GM19025 (cell line): ENCODE results near the gene MVK.

Experiments
- ATAC-seq: cut with Tn5 transposase; IDR thresholded peaks from one replicate; pipeline ENCODE4 v1.9.1; 2021; ENCODE audit warnings: mild to moderate bottlenecking, low read depth, moderate library complexity; ENCODE audit not compliant: unreplicated experiment

The MVK gene

DNA sequence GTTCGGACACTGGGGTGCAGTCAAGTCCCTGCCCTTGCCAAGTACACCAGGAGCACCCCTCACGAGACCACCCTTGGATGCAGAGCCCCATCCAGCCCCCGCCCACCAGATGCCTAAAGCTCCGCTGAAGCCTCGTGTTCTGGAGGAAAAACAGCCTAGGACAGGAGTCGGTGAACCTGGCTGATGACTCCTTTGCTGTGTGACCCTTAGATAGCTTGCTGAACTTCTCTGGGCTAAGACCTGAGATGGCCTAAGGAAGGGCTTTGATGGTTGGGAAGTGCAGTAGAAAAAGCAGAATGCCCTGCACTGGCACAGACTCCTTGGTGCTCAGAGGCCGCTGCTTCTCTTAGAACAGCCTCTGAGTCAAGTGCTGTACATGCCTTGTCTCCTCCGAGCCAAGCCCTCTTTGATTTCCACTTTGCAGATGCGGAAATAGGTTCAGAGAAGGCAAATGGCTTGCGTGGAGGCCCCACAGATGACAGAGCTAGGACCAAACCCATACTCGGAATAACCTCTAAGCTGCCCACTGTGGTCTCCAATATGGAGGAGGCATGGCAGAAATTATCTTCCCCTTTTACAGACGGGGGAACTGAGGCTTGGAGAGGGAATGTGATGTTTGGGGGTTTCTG lies 52.3 kb downstream of the MVK start:
- ATAC-seq, result no peak

DNA sequence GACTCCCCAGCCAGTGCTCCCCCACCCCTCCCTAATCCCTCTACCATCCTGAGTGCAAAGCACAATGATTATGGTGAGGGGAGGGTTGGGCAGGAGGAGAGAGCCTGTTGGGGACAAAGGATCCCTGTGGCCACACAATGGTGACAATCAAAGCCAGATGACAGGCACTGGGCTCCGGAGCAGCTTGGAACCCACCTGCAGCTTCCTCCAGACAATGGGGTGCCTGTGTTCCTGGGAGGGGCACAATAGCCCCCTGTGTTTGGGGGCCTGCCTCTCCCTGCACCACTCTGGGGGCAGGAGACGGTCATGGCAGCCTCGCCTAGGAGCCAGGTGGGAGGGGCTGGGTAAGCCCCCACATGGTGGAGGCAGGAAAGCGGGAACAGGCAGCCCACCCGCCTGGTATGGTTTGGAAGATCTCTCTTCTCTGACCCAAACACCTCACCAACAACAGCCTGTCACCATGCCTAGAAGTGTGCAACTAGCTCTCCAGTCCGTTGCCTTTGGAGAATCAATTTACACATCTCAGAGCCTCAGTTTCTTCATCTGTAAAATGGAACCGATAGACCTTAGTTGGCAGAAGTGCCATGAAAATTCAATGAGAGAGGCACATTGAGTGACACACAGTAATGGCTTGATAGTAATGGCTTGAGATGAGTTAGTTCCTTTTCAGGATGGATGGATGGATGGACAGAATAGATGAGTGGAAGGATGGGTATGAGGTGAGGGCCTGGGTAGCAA lies 53.0 kb downstream of the MVK start:
- ATAC-seq, result no peak

DNA sequence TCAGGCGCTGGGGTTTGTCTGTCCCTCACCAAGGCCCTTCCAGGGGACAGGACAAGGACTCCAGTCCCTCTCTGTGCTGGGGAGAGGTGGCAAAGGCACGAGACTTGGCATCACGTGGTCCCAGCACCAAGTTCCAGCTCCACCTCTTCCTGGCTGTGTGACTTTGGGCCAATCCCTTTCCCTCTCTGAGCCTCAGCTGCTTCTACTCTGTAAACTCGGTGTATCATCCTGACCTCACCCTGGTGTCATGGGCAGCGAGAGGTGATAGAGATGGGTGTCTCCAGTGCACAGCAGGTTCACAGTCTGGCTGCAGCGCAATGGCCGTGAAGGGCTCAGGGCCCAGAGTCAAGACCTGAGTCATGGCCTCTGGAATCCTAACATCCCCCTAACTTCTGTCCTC lies 54.0 kb downstream of the MVK start:
- no peak for ATAC-seq

DNA sequence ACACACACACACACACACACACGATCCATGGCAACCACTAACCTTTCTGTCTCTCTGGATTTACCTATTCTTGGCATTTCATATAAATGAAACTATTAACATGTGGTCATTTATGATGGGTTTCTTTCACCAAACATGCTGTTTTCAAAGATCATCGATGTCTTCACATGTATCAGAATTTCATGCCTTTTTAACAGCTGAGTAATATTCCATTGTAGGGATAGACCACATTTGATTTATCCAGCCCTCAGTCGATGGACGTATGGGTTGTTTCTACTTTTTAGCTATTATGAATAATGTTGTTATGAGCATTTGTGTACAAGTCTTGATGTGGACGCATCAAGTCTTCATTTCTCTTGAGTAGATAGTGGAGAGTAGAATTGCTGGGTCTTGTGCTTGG lies 56.5 kb downstream of the MVK start:
- ATAC-seq, result no peak

DNA sequence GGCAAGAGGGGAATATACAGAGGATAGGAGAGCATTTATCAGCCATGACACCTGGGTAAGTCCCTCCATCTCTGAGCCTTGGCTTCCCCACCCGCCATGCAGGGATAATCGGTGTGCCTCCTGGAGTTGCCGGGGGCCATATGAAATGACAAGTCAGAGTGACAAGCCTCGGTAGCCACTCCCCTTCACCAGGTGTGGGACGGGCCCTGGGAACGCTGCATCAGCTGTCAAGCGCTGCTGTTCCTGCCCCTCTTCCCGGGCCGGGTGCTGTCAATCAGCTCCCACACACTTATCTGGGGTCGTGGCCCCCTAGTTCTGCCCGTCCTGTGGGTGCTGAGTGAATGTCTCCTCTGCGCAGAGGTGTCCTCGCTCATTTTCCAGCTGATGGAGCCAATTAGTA lies 57.2 kb downstream of the MVK start:
- ATAC-seq, result no peak

DNA sequence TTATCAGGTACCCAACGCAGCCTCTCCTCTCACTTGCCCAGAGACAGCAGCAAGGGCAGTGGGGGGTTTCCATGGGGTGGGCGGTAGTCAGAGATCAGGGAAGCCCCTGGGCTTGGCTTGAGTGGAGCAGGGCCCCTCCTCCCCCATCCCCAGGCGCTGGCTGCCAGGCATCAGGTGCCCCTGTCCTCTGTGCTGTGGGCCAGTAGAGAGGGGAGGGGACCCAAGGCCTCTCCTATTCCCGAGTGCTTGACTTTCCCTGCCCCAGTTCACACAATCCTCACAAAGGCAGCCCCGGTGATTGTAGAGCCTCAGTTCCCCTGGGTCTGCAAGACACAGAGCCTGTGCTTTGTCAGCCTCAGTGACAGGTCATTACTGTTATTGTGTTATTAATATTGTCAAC lies 57.7 kb downstream of the MVK start:
- ATAC-seq, result no peak

DNA sequence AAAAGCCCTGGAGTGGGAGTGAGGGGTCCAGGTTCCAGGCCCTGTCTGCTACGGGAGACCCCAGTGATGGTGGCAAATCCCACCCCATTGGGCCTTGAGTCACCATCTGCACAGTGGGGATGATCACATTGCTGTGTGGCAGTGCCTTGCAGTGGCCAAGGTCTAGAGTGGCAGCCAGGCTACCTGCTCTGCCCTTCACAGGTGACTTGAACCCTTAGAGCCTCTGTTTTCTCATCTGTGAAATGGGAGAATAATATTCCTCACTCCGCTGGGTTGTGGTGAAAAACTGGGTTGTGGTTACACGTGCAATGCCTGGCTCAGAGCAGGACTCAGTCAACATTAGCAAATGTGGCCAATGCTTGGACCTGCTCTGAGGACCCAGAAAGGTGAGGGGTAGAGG lies 58.2 kb downstream of the MVK start:
- ATAC-seq, result no peak

DNA sequence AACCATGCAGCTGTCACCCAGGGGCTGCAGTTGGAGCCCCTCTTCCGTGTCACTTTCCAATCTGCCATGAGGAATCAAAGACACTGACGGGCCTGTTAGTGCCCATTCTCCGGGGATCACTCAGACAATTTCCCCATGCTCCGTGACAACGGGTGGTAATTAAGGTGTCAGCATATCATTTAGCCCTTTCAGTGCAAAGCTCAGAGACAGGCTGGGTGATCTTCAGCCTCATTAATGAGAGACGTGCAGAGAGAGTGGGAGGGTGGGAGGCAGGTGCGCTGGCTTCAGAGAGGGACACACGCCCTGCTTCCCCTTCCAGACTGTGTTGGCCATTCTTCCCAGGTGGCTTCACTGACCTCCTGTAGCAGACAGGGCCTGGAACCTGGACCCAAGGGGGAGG lies 58.7 kb downstream of the MVK start:
- no peak for ATAC-seq

DNA sequence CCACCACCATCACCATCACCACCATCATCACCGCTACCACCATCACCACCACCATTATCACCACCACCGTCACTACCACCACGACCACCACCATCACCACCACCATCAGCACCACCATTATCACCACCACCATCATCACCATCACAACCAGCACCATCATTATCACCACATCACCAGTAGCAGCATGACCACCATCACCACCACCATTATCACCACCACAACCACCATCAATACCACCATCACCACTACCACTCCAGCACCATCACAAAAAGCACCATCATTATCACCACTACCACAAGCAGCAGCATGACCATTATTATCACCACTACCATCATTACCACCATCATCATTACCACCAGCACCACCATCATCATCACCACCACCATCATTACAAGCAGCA lies 62.1 kb downstream of the MVK start:
- ATAC-seq, result no peak

DNA sequence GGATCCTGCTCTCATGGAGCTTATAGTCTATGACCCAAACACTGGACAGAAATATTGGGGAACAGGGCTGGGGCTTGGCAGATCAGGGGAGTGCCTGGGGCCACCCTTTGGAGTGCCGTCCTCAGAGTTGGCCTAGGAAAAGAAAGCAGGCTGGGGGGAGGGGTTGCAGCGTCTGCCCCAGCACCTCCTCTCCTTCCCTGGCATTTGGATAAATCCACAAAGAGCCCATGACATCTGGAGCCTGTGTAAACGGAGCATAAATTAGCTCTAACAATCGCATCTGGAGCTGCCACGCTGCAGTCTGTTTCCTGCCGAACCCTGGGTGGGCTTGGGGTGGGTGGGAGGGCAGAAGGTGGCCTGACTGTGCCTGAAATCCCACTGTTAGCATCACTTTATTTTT lies 63.8 kb downstream of the MVK start:
- no peak for ATAC-seq

DNA sequence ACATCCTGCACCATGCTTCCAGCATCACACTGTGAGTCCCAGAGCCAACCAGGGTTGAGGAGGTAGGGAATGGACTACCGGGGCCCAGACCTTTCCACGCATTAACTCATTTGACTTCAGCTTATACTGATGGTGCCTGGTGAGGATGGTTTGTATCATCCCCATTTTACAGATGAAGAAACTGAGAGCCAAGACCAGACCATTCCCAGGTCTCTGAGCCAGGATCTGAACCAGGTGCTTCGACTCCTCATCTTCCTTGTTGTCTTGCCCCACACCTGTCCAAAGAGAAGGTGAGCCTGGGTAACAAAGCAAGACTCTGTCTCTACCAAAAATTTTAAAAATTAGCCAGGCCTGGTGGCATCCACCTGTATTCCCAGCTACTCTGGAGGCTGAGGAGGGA lies 64.4 kb downstream of the MVK start:
- ATAC-seq, result no peak

DNA sequence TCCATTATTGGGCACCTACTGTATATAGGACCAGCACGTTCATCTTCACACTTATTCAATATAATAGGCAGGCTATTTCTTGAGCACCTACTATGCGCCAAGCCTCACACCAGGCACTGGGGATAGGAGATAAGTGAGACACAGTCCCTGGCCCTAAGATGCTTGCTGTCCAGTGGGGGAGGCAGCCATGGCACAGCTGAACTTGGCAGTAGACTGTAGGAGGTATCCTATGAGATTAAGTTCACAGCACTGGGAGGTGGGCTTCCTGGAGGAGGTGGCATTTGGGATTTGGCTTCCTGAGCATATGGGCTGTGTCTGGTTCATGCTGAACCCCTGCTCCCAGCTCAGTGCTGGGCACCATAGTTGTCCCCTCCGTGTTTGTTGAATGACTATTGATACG lies 65.1 kb downstream of the MVK start:
- no peak for ATAC-seq

DNA sequence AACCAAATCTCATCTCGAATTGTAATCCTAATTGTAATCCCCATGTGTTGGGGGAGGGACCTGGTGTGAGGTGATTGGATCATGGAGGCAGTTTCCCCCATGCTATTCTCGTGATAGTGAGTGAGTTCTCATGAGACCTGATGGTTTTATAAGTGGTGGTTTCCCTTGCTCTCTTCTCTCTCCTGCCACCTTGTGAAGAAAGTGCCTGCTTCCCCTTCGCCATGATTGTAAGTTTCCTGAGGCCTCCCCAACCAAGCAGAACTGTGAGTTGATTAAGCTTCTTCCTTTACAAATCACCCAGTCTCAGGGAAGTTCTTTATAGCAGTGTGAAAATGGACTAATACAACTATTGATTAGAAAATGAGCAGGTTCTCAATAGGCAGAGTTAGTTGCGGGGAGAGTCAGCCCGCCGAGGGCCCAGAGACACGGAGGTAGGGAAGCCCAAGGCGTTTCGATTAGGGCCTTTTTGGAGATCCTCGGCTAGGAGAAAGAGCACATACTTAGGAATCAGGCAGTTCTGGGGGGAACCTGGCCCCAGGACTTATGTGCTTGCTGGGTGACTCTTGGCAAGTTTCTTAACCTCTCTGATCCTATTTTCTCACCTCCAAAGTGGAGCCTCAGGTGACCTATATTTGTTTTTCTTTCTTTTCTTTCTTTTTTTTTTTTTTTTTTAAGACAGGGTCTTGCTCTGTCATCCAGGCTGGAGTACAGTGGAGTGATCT lies 65.7 kb downstream of the MVK start:
- no peak for ATAC-seq

DNA sequence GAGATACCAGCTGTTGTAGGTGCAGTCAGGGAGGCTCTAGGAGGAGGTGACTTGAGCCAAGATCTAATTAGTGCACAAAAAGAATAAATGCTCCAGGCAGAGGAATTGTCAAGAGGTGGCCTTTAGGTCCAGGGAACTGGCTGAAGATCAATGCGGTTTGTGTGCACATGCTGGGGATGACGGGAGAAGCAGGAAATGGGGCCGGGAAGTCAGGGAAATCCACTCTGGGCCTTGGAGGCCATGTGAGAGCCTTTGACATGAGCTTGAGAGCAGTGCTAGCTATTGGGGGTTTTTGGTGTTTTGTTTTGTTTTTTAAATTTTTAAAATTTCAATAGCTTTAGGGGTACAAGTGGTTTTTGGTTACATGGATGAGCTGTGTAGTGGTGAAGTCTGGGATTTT lies 67.4 kb downstream of the MVK start:
- ATAC-seq, result no peak

DNA sequence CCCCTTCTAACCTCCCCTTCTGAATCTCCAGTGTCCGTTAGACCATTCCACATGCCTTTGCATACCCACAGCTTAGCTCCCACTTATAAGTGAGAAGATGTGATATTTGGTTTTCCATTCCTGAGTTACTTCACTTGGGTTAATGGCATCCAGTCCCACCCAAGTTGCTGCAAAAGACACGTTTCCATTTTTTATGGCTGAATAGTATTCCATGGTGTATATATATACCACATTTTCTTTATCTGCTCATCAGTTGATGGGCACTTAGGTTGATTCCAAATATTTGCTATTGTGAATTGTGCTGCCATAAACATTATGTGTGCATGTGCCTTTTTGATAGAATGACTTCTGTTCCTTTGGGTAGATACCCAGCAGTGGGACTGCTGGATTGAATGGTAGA lies 67.8 kb downstream of the MVK start:
- ATAC-seq, result no peak

DNA sequence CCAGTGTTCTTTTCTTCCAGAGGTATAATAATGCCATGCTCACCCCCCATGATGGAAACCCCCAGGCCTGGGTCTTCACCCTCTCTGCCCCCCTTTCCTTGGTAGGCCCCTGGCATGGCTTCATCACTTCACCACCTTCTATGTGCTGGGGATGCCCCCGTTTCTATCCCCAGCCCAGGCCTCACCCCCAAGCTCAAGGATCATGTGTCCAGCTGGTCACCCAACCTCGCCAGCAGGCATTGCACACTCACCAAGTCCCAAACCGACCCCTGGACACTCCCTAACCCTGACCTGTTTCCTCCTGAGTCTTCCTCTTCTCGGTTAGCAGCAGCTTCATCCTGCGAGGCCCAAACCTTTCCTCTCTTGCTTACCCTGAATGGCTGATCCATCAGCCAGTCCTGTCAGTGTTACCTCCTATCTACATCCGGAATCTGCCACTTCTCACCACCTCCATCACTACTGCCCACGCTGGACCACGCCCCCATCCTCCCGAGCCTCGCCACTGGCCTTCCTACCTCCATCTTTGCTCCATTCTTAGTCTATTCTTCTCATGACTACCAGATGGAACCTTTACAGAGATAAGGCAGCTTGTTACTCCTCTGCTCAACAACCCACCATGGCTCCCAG lies 69.0 kb downstream of the MVK start:
- ATAC-seq, result no peak

DNA sequence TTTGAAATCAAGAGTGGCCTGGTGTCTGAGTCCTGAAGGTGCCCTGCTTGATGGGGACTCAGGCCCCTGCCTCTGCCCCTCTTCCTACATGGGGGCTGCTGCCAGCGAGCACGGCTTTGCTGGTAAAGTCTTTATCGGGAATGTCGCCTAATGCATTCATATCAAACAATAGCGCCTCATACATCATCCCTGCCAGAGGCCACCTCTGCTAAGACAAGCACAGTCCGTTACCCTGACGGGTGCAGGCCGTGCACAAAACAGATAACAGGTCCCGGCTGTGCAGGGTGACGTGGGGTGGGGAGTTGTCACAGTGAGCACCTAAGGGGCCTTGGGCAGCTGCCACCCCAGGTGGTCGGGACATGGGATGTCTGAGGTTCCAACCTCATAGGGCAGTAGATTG lies 71.6 kb downstream of the MVK start:
- no peak for ATAC-seq

DNA sequence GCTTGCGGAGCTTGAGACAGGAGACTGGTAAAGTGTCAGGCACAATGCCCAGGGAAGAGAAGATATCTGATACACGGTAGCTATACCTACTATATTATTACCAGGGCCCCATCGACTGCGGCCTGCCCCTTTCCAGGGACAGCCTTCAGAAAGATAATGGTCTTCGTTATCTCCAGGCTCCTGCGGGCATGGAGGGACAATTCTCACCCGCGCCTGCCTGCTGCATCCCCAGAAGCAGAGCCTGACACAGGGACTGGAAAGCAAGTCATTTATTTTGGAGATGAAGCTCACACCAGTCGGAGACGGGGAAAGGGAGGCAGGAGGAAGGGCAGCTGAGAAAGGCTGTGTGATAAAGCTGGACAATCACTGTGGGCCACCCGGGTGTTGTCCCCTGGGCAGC lies 72.1 kb downstream of the MVK start:
- ATAC-seq, result no peak
